Smooth muscle cell (in vitro differentiated cells): Measurements from ENCODE around the gene GJD4. TPM values are rescaled to one million over a fixed set of nuclear protein-coding genes. Genes with fewer than 3 reads are reported as not detected.

Experiments
- DNase-seq: peaks from one replicate; lab custom pipeline; 2025; ENCODE audit not compliant: unreplicated experiment; lab: John Stamatoyannopoulos, UW
- H2AFZ ChIP-seq: fragments of 200-600 bp; sonication (generic); 2 replicates; pipeline ENCODE4 v1.6.0; 2016; ENCODE audit warnings: antibody characterized with exemption, low read depth, mild to moderate bottlenecking
- H3F3A ChIP-seq: fragments of 200-600 bp; sonication (generic); 2 replicates; pipeline ENCODE4 v1.6.0; 2017; ENCODE audit warnings: antibody characterized with exemption, low read depth
- H3K27ac ChIP-seq: fragments of 200-600 bp; sonication (generic); 2 replicates; pipeline ENCODE4 v1.5.1; 2016; ENCODE audit warnings: low read depth, mild to moderate bottlenecking
- H3K27me3 ChIP-seq: fragments of 200-600 bp; sonication (generic); 2 replicates; pipeline ENCODE4 v1.6.1; 2016; ENCODE audit warnings: low read depth, mild to moderate bottlenecking
- H3K36me3 ChIP-seq: fragments of 200-600 bp; sonication (generic); 2 replicates; pipeline ENCODE4 v1.5.1; 2016; ENCODE audit warnings: low read depth
- H3K4me1 ChIP-seq: fragments of 200-600 bp; sonication (generic); 2 replicates; pipeline ENCODE4 v1.5.1; 2016; ENCODE audit warnings: low read depth
- H3K4me2 ChIP-seq: fragments of 200-600 bp; sonication (generic); 2 replicates; pipeline ENCODE4 v1.6.0; 2016; ENCODE audit warnings: mild to moderate bottlenecking
- H3K4me3 ChIP-seq: fragments of 200-600 bp; sonication (generic); 2 replicates; pipeline ENCODE4 v1.5.1; 2016; ENCODE audit warnings: mild to moderate bottlenecking
- H3K79me2 ChIP-seq: fragments of 200-600 bp; sonication (generic); 2 replicates; pipeline ENCODE4 v1.6.0; 2016; ENCODE audit warnings: low read depth, mild to moderate bottlenecking
- H3K9ac ChIP-seq: fragments of 200-600 bp; sonication (generic); 2 replicates; pipeline ENCODE4 v1.6.0; 2016; ENCODE audit warnings: low read depth
- H3K9me3 ChIP-seq: fragments of 200-600 bp; sonication (generic); replicated peaks from 2 replicates; pipeline ENCODE4 v1.5.1; 2016; ENCODE audit warnings: low read depth
- H4K20me1 ChIP-seq: fragments of 200-600 bp; sonication (generic); 2 replicates; pipeline ENCODE4 v1.6.0; 2016; ENCODE audit warnings: low read depth
- WGBS: methylation state at CpG from one replicate; pipeline ENCODE4 v1.1.7; 2016; ENCODE audit warnings: low lambda C conversion rate; 5-methylcytosine and 5-hydroxymethylcytosine counted together
- polyA plus RNA-seq: library from polyadenylated mRNA; unstranded; fragments of >200 nt; fragmentation: Nextera tagmentation; extraction: Ambion mirVana; gene quantifications from 2 replicates; pipeline ENCODE4 v1.2.1, GENCODE V29; 2016
- total RNA-seq: library from RNA; depleted of rRNA; stranded (reverse); fragments of >200 nt; gene quantifications from 2 replicates; pipeline ENCODE4 v1.2.3, GENCODE V29; 2014
- TF ChIP-seq, protein P1 (sequence below): fragments of 200-600 bp; sonication (generic); IDR thresholded peaks from 2 replicates; pipeline ENCODE4 v1.5.1; 2017; ENCODE audit warnings: borderline replicate concordance, mild to moderate bottlenecking, antibody characterized with exemption; ENCODE audit not compliant: insufficient read depth, poor library complexity, severe bottlenecking

The GJD4 gene
- total and polyA plus RNA-seq, 2 experiments from 2014 or later: not detected

DNA sequence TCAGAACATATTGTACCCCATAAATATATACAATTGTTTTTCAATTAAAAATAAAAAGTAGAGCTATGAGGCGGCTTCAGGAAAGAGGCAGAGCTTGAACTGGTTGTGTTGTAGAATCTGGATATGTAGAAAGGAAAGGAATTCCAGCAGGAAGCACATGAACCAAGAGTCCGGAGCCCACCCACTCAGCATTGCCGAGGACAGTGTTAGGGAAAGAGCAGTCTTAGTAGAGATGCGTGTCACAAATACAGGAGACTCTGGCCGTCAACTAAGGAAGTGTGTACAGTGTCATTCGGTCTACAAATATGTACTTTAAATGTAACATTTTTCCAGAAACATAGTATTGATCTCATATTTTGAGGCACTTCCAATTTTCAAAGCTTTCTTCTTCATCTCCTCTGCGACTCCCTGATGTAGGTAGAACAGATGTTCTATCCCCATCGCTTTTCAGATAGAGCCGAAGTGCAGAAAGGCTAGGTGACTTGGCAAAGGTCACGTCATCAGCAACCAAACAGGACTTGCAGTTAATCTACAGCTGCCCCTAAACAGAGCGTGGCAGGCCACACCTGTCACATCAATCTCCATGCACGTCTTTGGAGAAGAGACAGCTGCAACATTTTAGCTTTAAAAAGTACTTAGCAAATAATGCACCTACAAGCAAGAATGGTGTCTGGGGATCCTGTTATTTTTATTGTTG is 25.3 kb upstream of the GJD4 start:
- Histone ChIP-seq H3F3A (no peaks in the 10 kb centered on the region), H3K9me3 (no peaks in the 10 kb centered on the region), H4K20me1 (no peaks in the 10 kb centered on the region), H3K4me2 (no peak overlapping the region), H3K4me1 (no peaks in the 10 kb centered on the region), H3K36me3 (no peaks in the 10 kb centered on the region), H2AFZ (no peak overlapping the region), H3K27me3 (no peaks in the 10 kb centered on the region), H3K27ac (no peak overlapping the region), H3K4me3 (no peak overlapping the region), H3K79me2 (no peaks in the 10 kb centered on the region), H3K9ac (no peak overlapping the region)
- TF ChIP-seq, protein P1, sequence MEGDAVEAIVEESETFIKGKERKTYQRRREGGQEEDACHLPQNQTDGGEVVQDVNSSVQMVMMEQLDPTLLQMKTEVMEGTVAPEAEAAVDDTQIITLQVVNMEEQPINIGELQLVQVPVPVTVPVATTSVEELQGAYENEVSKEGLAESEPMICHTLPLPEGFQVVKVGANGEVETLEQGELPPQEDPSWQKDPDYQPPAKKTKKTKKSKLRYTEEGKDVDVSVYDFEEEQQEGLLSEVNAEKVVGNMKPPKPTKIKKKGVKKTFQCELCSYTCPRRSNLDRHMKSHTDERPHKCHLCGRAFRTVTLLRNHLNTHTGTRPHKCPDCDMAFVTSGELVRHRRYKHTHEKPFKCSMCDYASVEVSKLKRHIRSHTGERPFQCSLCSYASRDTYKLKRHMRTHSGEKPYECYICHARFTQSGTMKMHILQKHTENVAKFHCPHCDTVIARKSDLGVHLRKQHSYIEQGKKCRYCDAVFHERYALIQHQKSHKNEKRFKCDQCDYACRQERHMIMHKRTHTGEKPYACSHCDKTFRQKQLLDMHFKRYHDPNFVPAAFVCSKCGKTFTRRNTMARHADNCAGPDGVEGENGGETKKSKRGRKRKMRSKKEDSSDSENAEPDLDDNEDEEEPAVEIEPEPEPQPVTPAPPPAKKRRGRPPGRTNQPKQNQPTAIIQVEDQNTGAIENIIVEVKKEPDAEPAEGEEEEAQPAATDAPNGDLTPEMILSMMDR: no peak
- no peak for DNase-seq
- 92% methylated on average over 12 of the region's 12 CpGs for WGBS

DNA sequence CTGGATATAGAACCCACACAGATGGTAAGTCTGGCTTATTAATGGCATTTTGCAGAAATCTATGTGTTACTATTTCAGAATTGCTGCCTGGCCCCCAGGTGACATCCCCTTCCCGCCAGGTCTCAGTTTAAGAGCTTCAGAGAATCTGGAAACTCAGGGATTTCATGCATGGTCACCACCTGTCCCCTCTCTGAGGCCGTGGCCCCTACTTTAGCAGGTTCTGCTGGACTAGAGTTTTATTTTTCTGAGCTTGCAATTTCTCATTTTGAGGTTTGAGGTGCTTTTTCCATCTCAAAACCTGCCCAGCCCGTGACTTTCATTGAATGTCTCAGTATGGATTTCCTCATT is 24.7 kb upstream of the GJD4 start:
- Histone ChIP-seq H3K27ac (no peak overlapping the region), H3K79me2 (no peaks in the 10 kb centered on the region), H4K20me1 (no peaks in the 10 kb centered on the region), H3K27me3 (no peaks in the 10 kb centered on the region), H3K4me3 (no peak overlapping the region), H2AFZ (no peak overlapping the region), H3K4me1 (no peaks in the 10 kb centered on the region), H3K4me2 (no peak overlapping the region), H3F3A (no peaks in the 10 kb centered on the region), H3K9ac (no peak overlapping the region), H3K9me3 (no peaks in the 10 kb centered on the region), H3K36me3 (no peaks in the 10 kb centered on the region)
- no peak for DNase-seq
- 93% methylated on average over 3 of the region's 3 CpGs for WGBS
- TF ChIP-seq, protein P1: no peak

DNA sequence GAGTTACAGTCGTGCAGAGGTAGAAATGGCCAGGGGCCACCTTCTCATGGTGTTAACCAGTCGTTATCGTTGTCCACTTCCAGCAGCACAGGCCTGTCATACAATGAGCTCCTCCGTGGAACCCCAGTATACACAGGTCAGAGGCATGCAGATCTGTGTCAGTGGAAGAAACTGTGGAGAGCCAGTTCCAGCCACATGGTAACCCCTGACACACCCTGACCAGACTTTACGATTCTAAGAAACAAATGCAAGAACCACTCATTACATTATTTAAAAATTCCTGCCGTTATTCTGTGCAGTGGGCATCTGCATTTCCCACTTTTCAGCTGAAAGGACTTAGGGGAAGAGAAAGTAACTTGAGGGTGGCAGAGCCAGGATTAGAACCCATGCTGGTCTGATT is 23.5 kb upstream of the GJD4 start:
- 95% methylated on average over 6 of the region's 6 CpGs for WGBS
- Histone ChIP-seq H4K20me1 (no peaks in the 10 kb centered on the region), H2AFZ (no peak overlapping the region), H3K4me1 (no peaks in the 10 kb centered on the region), H3K9me3 (no peaks in the 10 kb centered on the region), H3K9ac (no peak overlapping the region), H3K27me3 (peaks cover 6% of the 10 kb centered on the region), H3K79me2 (no peaks in the 10 kb centered on the region), H3F3A (no peaks in the 10 kb centered on the region), H3K36me3 (no peaks in the 10 kb centered on the region), H3K4me2 (no peak overlapping the region), H3K27ac (no peak overlapping the region), H3K4me3 (no peak overlapping the region)
- no peak for DNase-seq
- TF ChIP-seq, protein P1: no peak

DNA sequence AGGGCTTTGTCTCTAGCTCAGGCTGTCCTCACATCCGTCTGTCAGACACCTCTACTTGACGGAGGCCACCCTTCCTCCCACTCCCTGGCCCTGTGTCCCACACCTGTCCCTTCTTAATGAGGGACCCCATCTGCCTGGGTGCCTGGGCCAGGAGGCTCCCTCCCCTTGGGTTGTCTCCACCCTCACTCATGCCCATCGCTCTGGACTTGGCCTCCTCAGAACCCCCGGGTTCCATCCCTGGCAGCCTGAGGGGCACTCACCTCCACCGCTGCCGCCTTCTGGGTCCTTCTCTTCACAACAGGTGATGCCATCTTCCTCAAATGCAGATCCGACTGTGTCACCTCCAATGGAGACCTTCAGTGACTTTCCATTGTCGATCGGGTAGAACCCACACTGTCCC is 20.2 kb upstream of the GJD4 start:
- no peak overlapping the region for H3K9ac ChIP-seq
- H3K36me3 ChIP-seq: no peaks in the 10 kb centered on the region
- no peak for DNase-seq
- WGBS: 97% methylated on average over 9 of the region's 9 CpGs
- no peak overlapping the region for H3K4me2 ChIP-seq
- TF ChIP-seq, protein P1: no peak
- no peak overlapping the region for H2AFZ ChIP-seq
- peaks cover 6% of the 10 kb centered on the region for H3K27me3 ChIP-seq
- no peak overlapping the region for H3K27ac ChIP-seq
- H3K4me3 ChIP-seq: no peak overlapping the region
- no peaks in the 10 kb centered on the region for H3K9me3 ChIP-seq
- H3F3A ChIP-seq: no peaks in the 10 kb centered on the region
- H3K79me2 ChIP-seq: no peaks in the 10 kb centered on the region
- no peaks in the 10 kb centered on the region for H4K20me1 ChIP-seq
- H3K4me1 ChIP-seq: no peaks in the 10 kb centered on the region
